K562 (cell line): ENCODE data around the gene DOCK3. TPM values are rescaled to one million over a fixed set of nuclear protein-coding genes. Genes with fewer than 3 reads are reported as not detected.

Experiments
- ATAC-seq: fragments of 200-7000 bp; cut with Tn5 transposase; 3 replicates; pipeline ENCODE4 v1.9.1; 2020; ENCODE audit warnings: moderate library complexity
- BruUV-seq: library from RNA; stranded (reverse); fragments of 400-500 nt; replicated peaks from 2 replicates; lab custom pipeline; 2021; lab: Mats Ljungman, UMichigan
- CTCF ChIA-PET: fragments of 300-600 bp; formaldehyde crosslinking; extraction: SDS; loops from one replicate; lab custom pipeline; 2021; ENCODE audit warnings: low intra/inter-chr PET ratio; lab: Yijun Ruan, JAX
- POLR2A ChIA-PET: fragments of 300-600, 350-650 bp; sonication (Branson Sonifier 250); formaldehyde crosslinking; extraction: SDS; loops from one replicate; lab custom pipeline; 2021; ENCODE audit warnings: antibody characterized with exemption, inconsistent platforms; lab: Yijun Ruan, JAX
- DNase-seq, 4 experiments: peaks; one replicate each; pipeline versions ENCODE4 v3.0.0 to v3.0.0-alpha.2; 2011 to 2018; ENCODE audit warnings: low spot score in 3 of 4, mixed read lengths in 3 of 4; ENCODE audit errors: extremely low read depth in 1 of 4
- FAIRE-seq: peaks from 2 replicates; lab custom pipeline; 2011; peaks lifted over from hg19 to GRCh38; lab: Jason Lieb, UNC
- H2AFZ ChIP-seq: 2 replicates; pipeline ENCODE4 v1.6.0; 2011; ENCODE audit warnings: low read depth, low read length, control low read depth, inconsistent platforms
- H3K27ac ChIP-seq: fragments of 200-600 bp; 3 replicates; pipeline ENCODE4 v1.8.0; 2011; ENCODE audit warnings: low read depth, mild to moderate bottlenecking, control low read depth, inconsistent platforms, low read length, moderate library complexity, mixed read lengths; ENCODE audit errors: extremely low read depth
- H3K27me3 ChIP-seq, 2 experiments: fragments of 300-600 bp in 1 of 2; 2 replicates in 1 of 2; 3 replicates in 1 of 2; pipeline versions ENCODE4 v1.6.0 to v1.8.0; 2011; ENCODE audit warnings: inconsistent platforms in 2 of 2, low read length in 2 of 2, mild to moderate bottlenecking in 1 of 2, mixed read lengths in 1 of 2, moderate library complexity in 1 of 2; ENCODE audit not compliant: control insufficient read depth in 2 of 2, insufficient read depth in 2 of 2
- H3K36me3 ChIP-seq: fragments of 300-600 bp; 3 replicates; pipeline ENCODE4 v1.8.0; 2011; ENCODE audit warnings: mild to moderate bottlenecking, low read length, inconsistent platforms; ENCODE audit not compliant: control insufficient read depth, insufficient read depth
- H3K4me1 ChIP-seq, 2 experiments: fragments of 200-600 bp in 1 of 2; replicated peaks in 1 of 2; 2 replicates in 1 of 2; 3 replicates in 1 of 2; pipeline versions ENCODE4 v1.5.1 to v1.8.0; 2011; ENCODE audit warnings: inconsistent platforms in 2 of 2, low read length in 2 of 2, mild to moderate bottlenecking in 1 of 2, mixed read lengths in 1 of 2, moderate library complexity in 1 of 2; ENCODE audit not compliant: control insufficient read depth in 2 of 2, insufficient read depth in 2 of 2
- H3K4me2 ChIP-seq: 2 replicates; pipeline ENCODE4 v1.6.1; 2011; ENCODE audit warnings: low read length, control low read depth, inconsistent platforms, mixed read lengths; ENCODE audit not compliant: insufficient read depth
- H3K4me3 ChIP-seq: fragments of 200-600 bp; sonication (generic), shearing (Covaris generic); 2 replicates; pipeline ENCODE4 v1.5.1; 2016; ENCODE audit warnings: control low read depth, inconsistent platforms
- H3K79me2 ChIP-seq: fragments of 200-600 bp; 3 replicates; pipeline ENCODE4 v1.8.0; 2011; ENCODE audit warnings: low read length, inconsistent platforms; ENCODE audit not compliant: control insufficient read depth, insufficient read depth
- H3K9ac ChIP-seq, 2 experiments: 2 replicates each; pipeline versions ENCODE4 v1.6.0 to v1.6.1; 2011; ENCODE audit warnings: low read depth in 2 of 2, low read length in 2 of 2, control low read depth in 1 of 2, inconsistent platforms in 1 of 2, mild to moderate bottlenecking in 1 of 2, mixed read lengths in 1 of 2; ENCODE audit not compliant: insufficient read depth in 1 of 2
- H3K9me1 ChIP-seq: one replicate; pipeline ENCODE4 v1.6.0; 2011; ENCODE audit warnings: inconsistent platforms, mild to moderate bottlenecking, low read length, moderate library complexity; ENCODE audit not compliant: control insufficient read depth, insufficient read depth
- H3K9me3 ChIP-seq: replicated peaks from 2 replicates; pipeline ENCODE4 v1.5.1; 2011; ENCODE audit warnings: low read depth, low read length, inconsistent platforms; ENCODE audit not compliant: control insufficient read depth, insufficient read depth
- H4K20me1 ChIP-seq: replicated peaks from 2 replicates; pipeline ENCODE4 v1.6.1; 2011; ENCODE audit warnings: low read length, inconsistent platforms, mixed read lengths; ENCODE audit not compliant: control insufficient read depth, insufficient read depth
- CAMTA2 ChIP-seq: fragments of 250-450 bp; sonication (Bioruptor Pico); conservative IDR thresholded peaks from 2 replicates; pipeline ENCODE4 v1.5.1; 2022
- PHF21A ChIP-seq: fragments of 450-650 bp; IDR thresholded peaks from 2 replicates; pipeline ENCODE4 v1.6.1; 2017; ENCODE audit warnings: low read depth, borderline replicate concordance
- PHTF2 ChIP-seq: fragments of 250-450 bp; sonication (Bioruptor Pico); IDR thresholded peaks from 2 replicates; pipeline ENCODE4 v1.5.0; 2021; ENCODE audit warnings: mild to moderate bottlenecking
- STAT5B ChIP-seq: fragments of 250-450 bp; sonication (Bioruptor Pico); IDR thresholded peaks from 2 replicates; pipeline ENCODE4 v1.8.0; 2021; ENCODE audit warnings: mild to moderate bottlenecking, inconsistent platforms
- ZNF224 ChIP-seq: sonication (generic); formaldehyde crosslinking; IDR thresholded peaks from 2 replicates; pipeline ENCODE4 v1.8.0; 2022; ENCODE audit warnings: mild to moderate bottlenecking, missing genetic modification reagents
- ZNF589 ChIP-seq: fragments of 200-800 bp; sonication (Bioruptor generic); IDR thresholded peaks from 2 replicates; pipeline ENCODE4 v1.6.1; 2016; ENCODE audit warnings: low read depth, missing genetic modification characterization, missing compliant biosample characterization
- ZNF644 ChIP-seq: fragments of 200-800 bp; sonication (Bioruptor generic); IDR thresholded peaks from 2 replicates; pipeline ENCODE4 v1.6.1; 2016; ENCODE audit warnings: low read depth, missing genetic modification characterization, missing compliant biosample characterization
- ZNF696 ChIP-seq: fragments of 250-450 bp; sonication (Bioruptor Pico); conservative IDR thresholded peaks from 2 replicates; pipeline ENCODE4 v1.4.0; 2020; ENCODE audit warnings: mild to moderate bottlenecking, moderate library complexity
- WGBS: fragments of 100-300 bp; shearing (Covaris generic); methylation state at CpG from one replicate; pipeline ENCODE4 v1.1.6; 2016; ENCODE audit warnings: low coverage, mixed read lengths; ENCODE audit not compliant: insufficient coverage; ENCODE audit errors: missing lambda C conversion rate; 5-methylcytosine and 5-hydroxymethylcytosine counted together
- in situ Hi-C: fragments of 300-500 bp; cut with MboI; formaldehyde crosslinking; loops from 4 replicates; pipeline ENCODE4 v1.15.0; 2018; ENCODE audit warnings: inconsistent platforms, mixed read lengths
- intact Hi-C: fragments of 100-400 bp; cut with micrococcal nuclease; formaldehyde crosslinking; loops from 2 replicates; pipeline ENCODE4 v1.14.2; 2022
- polyA plus RNA-seq, 8 experiments: library from polyadenylated mRNA; depleted of rRNA in 4 of 8; stranded (reverse) in 5 of 8; unstranded in 3 of 8; fragments of >200 nt; fragmentation: Nextera tagmentation in 2 of 8; fragmentation: Illumina TruSeq in 1 of 8; extraction: Ambion mirVana in 2 of 8; extraction: Trizol in 1 of 8; gene quantifications; 2 replicates each; pipeline versions ENCODE4 v1.2.1 to v1.2.3, GENCODE V29; 2011 to 2014; ENCODE audit warnings: inconsistent platforms in 1 of 8, missing spikeins in 1 of 8
- total RNA-seq, 7 experiments: library from RNA; depleted of rRNA in 6 of 7; stranded (reverse); fragments of >200 nt in 6 of 7; fragmentation: Illumina TruSeq in 2 of 7; extraction: Trizol in 2 of 7; gene quantifications; 2 replicates each; pipeline versions ENCODE4 v1.2.1 to v1.2.3, GENCODE V29; 2011 to 2021; ENCODE audit warnings: low replicate concordance in 1 of 7
- TF ChIP-seq, protein P1 (sequence below): fragments of 250-450 bp; sonication (Bioruptor Pico); IDR thresholded peaks from 2 replicates; pipeline ENCODE4 v1.4.0; 2020; ENCODE audit warnings: mild to moderate bottlenecking
- TF ChIP-seq, protein P2 (sequence below), 2 experiments: fragments of 200-800 bp in 1 of 2; sonication (Bioruptor generic) in 1 of 2; sonication (generic) in 1 of 2; formaldehyde crosslinking in 1 of 2; IDR thresholded peaks in 1 of 2; conservative IDR thresholded peaks in 1 of 2; 2 replicates each; pipeline versions ENCODE4 v1.5.0 to v1.6.1; 2016 to 2020; ENCODE audit warnings: missing compliant biosample characterization in 1 of 2, missing genetic modification characterization in 1 of 2, missing genetic modification reagents in 1 of 2
- TF ChIP-seq, protein P3 (sequence below): sonication (generic); formaldehyde crosslinking; IDR thresholded peaks from 2 replicates; pipeline ENCODE4 v1.8.0; 2022; ENCODE audit warnings: mild to moderate bottlenecking, missing genetic modification reagents

DOCK3 gene
- total and polyA plus RNA-seq, 9 of the 15 experiments (the other 6 are each of a cell fraction or from before 2014, with no cell fraction given) = under 0.01 to 0.03 (median 0.01) TPM; not detected in 4

DNA sequence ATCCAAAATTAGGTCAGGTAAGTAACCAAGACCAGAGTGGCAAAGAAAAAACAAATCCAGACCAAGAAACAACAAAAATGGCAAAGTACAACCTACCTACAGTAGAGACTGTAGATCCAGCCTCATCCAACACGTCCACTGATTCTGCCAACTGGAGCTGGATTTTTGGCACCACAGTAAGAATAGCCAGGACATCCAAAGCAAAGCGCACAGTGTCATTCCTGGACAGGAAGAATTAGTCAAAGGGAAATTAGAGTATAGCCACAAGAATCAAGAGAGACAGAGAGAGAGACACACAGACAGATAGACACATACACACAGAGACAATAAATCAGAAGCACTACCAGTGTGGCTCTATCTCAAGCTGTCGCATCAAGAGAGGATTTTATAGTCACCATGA, 747.5 kb downstream of the DOCK3 start:
- BruUV-seq = no TSS peak
- DNase-seq (no peak), ATAC-seq (no peak), FAIRE-seq (no peak)
- Histone ChIP-seq H3K9me3 (no peaks in the 10 kb centered on the region), H2AFZ (no peak overlapping the region), H3K79me2 (no peaks in the 10 kb centered on the region), H3K27me3 (no peaks in the 10 kb centered on the region), H4K20me1 (no peaks in the 10 kb centered on the region), H3K4me3 (no peak overlapping the region), H3K4me2 (no peak overlapping the region), H3K4me1 (no peaks in the 10 kb centered on the region; a peak in 1 of 5 replicates), H3K9ac (no peak overlapping the region), H3K36me3 (peaks cover 52% of the 10 kb centered on the region; the same call in 2 of the 3 replicates), H3K27ac (no peak overlapping the region), H3K9me1 (no peaks in the 10 kb centered on the region)
- CTCF ChIA-PET = no interaction called here
- in situ Hi-C loops = no loop called here
- POLR2A ChIA-PET = interaction anchor here (1.4 kb wide), 1 partner anchor 12 kb away, joined by 3 read pairs; no protein-coding TSS in a partner anchor
- no peak for TF ChIP-seq ZNF696 (CRISPR knock-in tag)
- TF ChIP-seq ZNF589 (CRISPR knock-in tag) = no peak
- no peak for TF ChIP-seq PHTF2 (CRISPR knock-in tag)
- TF ChIP-seq ZNF644 (tag) = no peak
- TF ChIP-seq ZNF224 = no peak
- TF ChIP-seq, protein P1, sequence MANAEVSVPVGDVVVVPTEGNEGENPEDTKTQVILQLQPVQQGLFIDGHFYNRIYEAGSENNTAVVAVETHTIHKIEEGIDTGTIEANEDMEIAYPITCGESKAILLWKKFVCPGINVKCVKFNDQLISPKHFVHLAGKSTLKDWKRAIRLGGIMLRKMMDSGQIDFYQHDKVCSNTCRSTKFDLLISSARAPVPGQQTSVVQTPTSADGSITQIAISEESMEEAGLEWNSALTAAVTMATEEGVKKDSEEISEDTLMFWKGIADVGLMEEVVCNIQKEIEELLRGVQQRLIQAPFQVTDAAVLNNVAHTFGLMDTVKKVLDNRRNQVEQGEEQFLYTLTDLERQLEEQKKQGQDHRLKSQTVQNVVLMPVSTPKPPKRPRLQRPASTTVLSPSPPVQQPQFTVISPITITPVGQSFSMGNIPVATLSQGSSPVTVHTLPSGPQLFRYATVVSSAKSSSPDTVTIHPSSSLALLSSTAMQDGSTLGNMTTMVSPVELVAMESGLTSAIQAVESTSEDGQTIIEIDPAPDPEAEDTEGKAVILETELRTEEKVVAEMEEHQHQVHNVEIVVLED = no peak
- TF ChIP-seq, protein P2, sequence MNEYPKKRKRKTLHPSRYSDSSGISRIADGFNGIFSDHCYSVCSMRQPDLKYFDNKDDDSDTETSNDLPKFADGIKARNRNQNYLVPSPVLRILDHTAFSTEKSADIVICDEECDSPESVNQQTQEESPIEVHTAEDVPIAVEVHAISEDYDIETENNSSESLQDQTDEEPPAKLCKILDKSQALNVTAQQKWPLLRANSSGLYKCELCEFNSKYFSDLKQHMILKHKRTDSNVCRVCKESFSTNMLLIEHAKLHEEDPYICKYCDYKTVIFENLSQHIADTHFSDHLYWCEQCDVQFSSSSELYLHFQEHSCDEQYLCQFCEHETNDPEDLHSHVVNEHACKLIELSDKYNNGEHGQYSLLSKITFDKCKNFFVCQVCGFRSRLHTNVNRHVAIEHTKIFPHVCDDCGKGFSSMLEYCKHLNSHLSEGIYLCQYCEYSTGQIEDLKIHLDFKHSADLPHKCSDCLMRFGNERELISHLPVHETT (CRISPR knock-in tag; conservative IDR thresholded peaks at IDR 0.05 in 1 of 2, IDR thresholded peaks at IDR 0.05 in 1 of 2) = no peak
- no peak for TF ChIP-seq STAT5B (CRISPR knock-in tag)
- no peak for TF ChIP-seq PHF21A
- TF ChIP-seq, protein P3, sequence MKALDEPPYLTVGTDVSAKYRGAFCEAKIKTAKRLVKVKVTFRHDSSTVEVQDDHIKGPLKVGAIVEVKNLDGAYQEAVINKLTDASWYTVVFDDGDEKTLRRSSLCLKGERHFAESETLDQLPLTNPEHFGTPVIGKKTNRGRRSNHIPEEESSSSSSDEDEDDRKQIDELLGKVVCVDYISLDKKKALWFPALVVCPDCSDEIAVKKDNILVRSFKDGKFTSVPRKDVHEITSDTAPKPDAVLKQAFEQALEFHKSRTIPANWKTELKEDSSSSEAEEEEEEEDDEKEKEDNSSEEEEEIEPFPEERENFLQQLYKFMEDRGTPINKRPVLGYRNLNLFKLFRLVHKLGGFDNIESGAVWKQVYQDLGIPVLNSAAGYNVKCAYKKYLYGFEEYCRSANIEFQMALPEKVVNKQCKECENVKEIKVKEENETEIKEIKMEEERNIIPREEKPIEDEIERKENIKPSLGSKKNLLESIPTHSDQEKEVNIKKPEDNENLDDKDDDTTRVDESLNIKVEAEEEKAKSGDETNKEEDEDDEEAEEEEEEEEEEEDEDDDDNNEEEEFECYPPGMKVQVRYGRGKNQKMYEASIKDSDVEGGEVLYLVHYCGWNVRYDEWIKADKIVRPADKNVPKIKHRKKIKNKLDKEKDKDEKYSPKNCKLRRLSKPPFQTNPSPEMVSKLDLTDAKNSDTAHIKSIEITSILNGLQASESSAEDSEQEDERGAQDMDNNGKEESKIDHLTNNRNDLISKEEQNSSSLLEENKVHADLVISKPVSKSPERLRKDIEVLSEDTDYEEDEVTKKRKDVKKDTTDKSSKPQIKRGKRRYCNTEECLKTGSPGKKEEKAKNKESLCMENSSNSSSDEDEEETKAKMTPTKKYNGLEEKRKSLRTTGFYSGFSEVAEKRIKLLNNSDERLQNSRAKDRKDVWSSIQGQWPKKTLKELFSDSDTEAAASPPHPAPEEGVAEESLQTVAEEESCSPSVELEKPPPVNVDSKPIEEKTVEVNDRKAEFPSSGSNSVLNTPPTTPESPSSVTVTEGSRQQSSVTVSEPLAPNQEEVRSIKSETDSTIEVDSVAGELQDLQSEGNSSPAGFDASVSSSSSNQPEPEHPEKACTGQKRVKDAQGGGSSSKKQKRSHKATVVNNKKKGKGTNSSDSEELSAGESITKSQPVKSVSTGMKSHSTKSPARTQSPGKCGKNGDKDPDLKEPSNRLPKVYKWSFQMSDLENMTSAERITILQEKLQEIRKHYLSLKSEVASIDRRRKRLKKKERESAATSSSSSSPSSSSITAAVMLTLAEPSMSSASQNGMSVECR (CRISPR knock-in tag) = no peak
- no peak for TF ChIP-seq CAMTA2 (CRISPR knock-in tag)
- WGBS = 97% methylated on average over 3 of the region's 3 CpGs
- intact Hi-C loops = no loop called here
